ENCODE measurements around the gene SLC16A8. TPM values are rescaled to one million over a fixed set of nuclear protein-coding genes. Genes with fewer than 3 reads are reported as not detected.
A peak's percentile ranks its signal among the peaks of the same experiment; 100 is the strongest.

SLC16A8 gene
- total and polyA plus RNA-seq, 2 experiments from 2014 or later, result 0.52 to 0.66 TPM

GRCh38 chr22:38056969-38057891 lies 26.8 kb downstream of the SLC16A8 start, which contains the start of gene PICK1:
TSS of gene PICK1 (plus strand) at chr22:38057404. CDS start at chr22:38057810, 406 bp downstream.
- H3K4me1 Mint-ChIP-seq, result peaks cover 10% of the 10 kb centered on the region
- peak; percentile 96 for DNase-seq (ENCODE audit: low spot score)

More at GRCh38 chr22:38056969-38057891, 26.8 kb downstream of the SLC16A8 start, which contains the start of gene PICK1:
- Mint-ChIP-seq H3K9me3 (no peaks in the 10 kb centered on the region), H3K4me3 (peak within 1 kb of the TSS; percentile 90), H3K27me3 (ENCODE audit: insufficient read depth, low read depth, poor library complexity) (peaks cover 14% of the 10 kb centered on the region), H3K27ac (peak within 1 kb of the TSS; percentile 99), H3K36me3 (ENCODE audit: low read depth) (peaks cover 17% of the 10 kb centered on the region)
- Histone ChIP-seq H2AFZ (peak within 1 kb of the TSS; percentile 93), H3K27me3 (ENCODE audit: insufficient read depth) (no peaks in the 10 kb centered on the region), H3K9me2 (ENCODE audit: insufficient read depth) (no peaks in the 10 kb centered on the region), H3K79me2 (replicated peaks; ENCODE audit: insufficient read depth) (peaks cover 9% of the 10 kb centered on the region; the same call in 1 of the 2 replicates), H3K4me3 (peak within 1 kb of the TSS; percentile 87), H3K4me2 (peak within 1 kb of the TSS; percentile 93), H3K27ac (ENCODE audit: low read depth) (peak within 1 kb of the TSS; percentile 98), H3K4me1 (ENCODE audit: insufficient read depth) (peaks cover 12% of the 10 kb centered on the region; the same call in 1 of the 2 replicates), H4K20me1 (replicated peaks; ENCODE audit: insufficient read depth) (no peaks in the 10 kb centered on the region), H3F3A (replicated peaks; ENCODE audit: low read depth) (no peaks in the 10 kb centered on the region; the same call in 1 of the 2 replicates), H3K36me3 (ENCODE audit: insufficient read depth) (no peaks in the 10 kb centered on the region)
- TF ChIP-seq STAT1 (IDR thresholded peaks at IDR 0.05; ENCODE audit: unreplicated experiment) (no peak), CREB1 (CRISPR knock-in tag; IDR thresholded peaks at IDR 0.05; ENCODE audit: low read depth) (peak; percentile 95), POLR2AphosphoS5 (IDR thresholded peaks at IDR 0.05; ENCODE audit: low read depth) (peak; percentile 78), ZNF114 (CRISPR knock-in tag; IDR thresholded peaks at IDR 0.05) (no peak), NANOG (IDR thresholded peaks at IDR 0.05; ENCODE audit: borderline replicate concordance) (no peak)
- TF ChIP-seq, protein P1, sequence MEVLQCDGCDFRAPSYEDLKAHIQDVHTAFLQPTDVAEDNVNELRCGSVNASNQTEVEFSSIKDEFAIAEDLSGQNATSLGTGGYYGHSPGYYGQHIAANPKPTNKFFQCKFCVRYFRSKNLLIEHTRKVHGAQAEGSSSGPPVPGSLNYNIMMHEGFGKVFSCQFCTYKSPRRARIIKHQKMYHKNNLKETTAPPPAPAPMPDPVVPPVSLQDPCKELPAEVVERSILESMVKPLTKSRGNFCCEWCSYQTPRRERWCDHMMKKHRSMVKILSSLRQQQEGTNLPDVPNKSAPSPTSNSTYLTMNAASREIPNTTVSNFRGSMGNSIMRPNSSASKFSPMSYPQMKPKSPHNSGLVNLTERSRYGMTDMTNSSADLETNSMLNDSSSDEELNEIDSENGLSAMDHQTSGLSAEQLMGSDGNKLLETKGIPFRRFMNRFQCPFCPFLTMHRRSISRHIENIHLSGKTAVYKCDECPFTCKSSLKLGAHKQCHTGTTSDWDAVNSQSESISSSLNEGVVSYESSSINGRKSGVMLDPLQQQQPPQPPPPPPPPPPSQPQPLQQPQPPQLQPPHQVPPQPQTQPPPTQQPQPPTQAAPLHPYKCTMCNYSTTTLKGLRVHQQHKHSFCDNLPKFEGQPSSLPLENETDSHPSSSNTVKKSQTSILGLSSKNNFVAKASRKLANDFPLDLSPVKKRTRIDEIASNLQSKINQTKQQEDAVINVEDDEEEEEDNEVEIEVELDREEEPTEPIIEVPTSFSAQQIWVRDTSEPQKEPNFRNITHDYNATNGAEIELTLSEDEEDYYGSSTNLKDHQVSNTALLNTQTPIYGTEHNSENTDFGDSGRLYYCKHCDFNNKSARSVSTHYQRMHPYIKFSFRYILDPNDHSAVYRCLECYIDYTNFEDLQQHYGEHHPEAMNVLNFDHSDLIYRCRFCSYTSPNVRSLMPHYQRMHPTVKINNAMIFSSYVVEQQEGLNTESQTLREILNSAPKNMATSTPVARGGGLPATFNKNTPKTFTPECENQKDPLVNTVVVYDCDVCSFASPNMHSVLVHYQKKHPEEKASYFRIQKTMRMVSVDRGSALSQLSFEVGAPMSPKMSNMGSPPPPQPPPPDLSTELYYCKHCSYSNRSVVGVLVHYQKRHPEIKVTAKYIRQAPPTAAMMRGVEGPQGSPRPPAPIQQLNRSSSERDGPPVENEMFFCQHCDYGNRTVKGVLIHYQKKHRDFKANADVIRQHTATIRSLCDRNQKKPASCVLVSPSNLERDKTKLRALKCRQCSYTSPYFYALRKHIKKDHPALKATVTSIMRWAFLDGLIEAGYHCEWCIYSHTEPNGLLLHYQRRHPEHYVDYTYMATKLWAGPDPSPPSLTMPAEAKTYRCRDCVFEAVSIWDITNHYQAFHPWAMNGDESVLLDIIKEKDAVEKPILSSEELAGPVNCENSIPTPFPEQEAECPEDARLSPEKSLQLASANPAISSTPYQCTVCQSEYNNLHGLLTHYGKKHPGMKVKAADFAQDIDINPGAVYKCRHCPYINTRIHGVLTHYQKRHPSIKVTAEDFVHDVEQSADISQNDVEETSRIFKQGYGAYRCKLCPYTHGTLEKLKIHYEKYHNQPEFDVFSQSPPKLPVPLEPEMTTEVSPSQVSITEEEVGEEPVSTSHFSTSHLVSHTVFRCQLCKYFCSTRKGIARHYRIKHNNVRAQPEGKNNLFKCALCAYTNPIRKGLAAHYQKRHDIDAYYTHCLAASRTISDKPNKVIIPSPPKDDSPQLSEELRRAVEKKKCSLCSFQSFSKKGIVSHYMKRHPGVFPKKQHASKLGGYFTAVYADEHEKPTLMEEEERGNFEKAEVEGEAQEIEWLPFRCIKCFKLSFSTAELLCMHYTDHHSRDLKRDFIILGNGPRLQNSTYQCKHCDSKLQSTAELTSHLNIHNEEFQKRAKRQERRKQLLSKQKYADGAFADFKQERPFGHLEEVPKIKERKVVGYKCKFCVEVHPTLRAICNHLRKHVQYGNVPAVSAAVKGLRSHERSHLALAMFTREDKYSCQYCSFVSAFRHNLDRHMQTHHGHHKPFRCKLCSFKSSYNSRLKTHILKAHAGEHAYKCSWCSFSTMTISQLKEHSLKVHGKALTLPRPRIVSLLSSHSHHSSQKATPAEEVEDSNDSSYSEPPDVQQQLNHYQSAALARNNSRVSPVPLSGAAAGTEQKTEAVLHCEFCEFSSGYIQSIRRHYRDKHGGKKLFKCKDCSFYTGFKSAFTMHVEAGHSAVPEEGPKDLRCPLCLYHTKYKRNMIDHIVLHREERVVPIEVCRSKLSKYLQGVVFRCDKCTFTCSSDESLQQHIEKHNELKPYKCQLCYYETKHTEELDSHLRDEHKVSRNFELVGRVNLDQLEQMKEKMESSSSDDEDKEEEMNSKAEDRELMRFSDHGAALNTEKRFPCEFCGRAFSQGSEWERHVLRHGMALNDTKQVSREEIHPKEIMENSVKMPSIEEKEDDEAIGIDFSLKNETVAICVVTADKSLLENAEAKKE (CRISPR knock-in tag; IDR thresholded peaks at IDR 0.05), result no peak
- TF ChIP-seq, protein P2, sequence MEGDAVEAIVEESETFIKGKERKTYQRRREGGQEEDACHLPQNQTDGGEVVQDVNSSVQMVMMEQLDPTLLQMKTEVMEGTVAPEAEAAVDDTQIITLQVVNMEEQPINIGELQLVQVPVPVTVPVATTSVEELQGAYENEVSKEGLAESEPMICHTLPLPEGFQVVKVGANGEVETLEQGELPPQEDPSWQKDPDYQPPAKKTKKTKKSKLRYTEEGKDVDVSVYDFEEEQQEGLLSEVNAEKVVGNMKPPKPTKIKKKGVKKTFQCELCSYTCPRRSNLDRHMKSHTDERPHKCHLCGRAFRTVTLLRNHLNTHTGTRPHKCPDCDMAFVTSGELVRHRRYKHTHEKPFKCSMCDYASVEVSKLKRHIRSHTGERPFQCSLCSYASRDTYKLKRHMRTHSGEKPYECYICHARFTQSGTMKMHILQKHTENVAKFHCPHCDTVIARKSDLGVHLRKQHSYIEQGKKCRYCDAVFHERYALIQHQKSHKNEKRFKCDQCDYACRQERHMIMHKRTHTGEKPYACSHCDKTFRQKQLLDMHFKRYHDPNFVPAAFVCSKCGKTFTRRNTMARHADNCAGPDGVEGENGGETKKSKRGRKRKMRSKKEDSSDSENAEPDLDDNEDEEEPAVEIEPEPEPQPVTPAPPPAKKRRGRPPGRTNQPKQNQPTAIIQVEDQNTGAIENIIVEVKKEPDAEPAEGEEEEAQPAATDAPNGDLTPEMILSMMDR (conservative IDR thresholded peaks at IDR 0.05; ENCODE audit: low read depth in 2 of 2), result no peak
- TF ChIP-seq, protein P3, sequence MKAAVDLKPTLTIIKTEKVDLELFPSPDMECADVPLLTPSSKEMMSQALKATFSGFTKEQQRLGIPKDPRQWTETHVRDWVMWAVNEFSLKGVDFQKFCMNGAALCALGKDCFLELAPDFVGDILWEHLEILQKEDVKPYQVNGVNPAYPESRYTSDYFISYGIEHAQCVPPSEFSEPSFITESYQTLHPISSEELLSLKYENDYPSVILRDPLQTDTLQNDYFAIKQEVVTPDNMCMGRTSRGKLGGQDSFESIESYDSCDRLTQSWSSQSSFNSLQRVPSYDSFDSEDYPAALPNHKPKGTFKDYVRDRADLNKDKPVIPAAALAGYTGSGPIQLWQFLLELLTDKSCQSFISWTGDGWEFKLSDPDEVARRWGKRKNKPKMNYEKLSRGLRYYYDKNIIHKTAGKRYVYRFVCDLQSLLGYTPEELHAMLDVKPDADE (IDR thresholded peaks at IDR 0.05), result peak; percentile 62; the same call in 1 of the 2 replicates
- peak; percentile 87 for ATAC-seq
